Natural killer cell (primary cell): Measurements from ENCODE around the gene KIR3DL2. TPM values are rescaled to one million over a fixed set of nuclear protein-coding genes. Genes with fewer than 3 reads are reported as not detected.
"Not testable (repeated sequence)": the region's sequence is repeated elsewhere in the genome, so short reads cannot be mapped to it uniquely, and the experiment has no call there.

ENCODE experiments used
- ATAC-seq, 3 donors: fragments of 150-1000 bp in 2 of 3; fragments of 200-7000 bp in 1 of 3; cut with Tn5 transposase; 1 replicate in 1 of 3; 2 replicates in 2 of 3; pipeline ENCODE4 v1.10.0; 2021; ENCODE audit warnings: mild to moderate bottlenecking in 2 of 3, moderate library complexity in 2 of 3
- DNase-seq, 2 donors: peaks; one replicate each; pipeline versions ENCODE4 v3.0.0 to v3.0.0-alpha.2; 2013 to 2021; ENCODE audit warnings: mixed read lengths in 1 of 2
- H3K27ac ChIP-seq: one replicate; pipeline ENCODE4 v1.5.1; 2013; ENCODE audit warnings: mild to moderate bottlenecking, low read length
- H3K27me3 ChIP-seq: one replicate; pipeline ENCODE4 v1.6.1; 2013; ENCODE audit warnings: low read length; ENCODE audit not compliant: control insufficient read depth, insufficient read depth
- H3K36me3 ChIP-seq: one replicate; pipeline ENCODE4 v1.6.1; 2013; ENCODE audit warnings: low read length; ENCODE audit not compliant: control insufficient read depth, insufficient read depth
- H3K4me1 ChIP-seq: one replicate; pipeline ENCODE4 v1.6.1; 2013; ENCODE audit warnings: low read length; ENCODE audit not compliant: control insufficient read depth, insufficient read depth
- H3K4me3 ChIP-seq: one replicate; pipeline ENCODE4 v1.5.1; 2013; ENCODE audit warnings: low read length
- H3K9me3 ChIP-seq: one replicate; pipeline ENCODE4 v1.6.1; 2013; ENCODE audit warnings: low read length; ENCODE audit not compliant: control insufficient read depth, insufficient read depth
- H3K27ac Mint-ChIP-seq, 2 donors: one replicate each; pipeline ENCODE4 v1.8.0; 2022; ENCODE audit warnings: mild to moderate bottlenecking in 2 of 2, mixed read lengths in 2 of 2, moderate library complexity in 1 of 2
- H3K27me3 Mint-ChIP-seq, 2 donors: one replicate each; pipeline ENCODE4 v1.8.0; 2022; ENCODE audit warnings: low read depth in 2 of 2, mixed read lengths in 2 of 2
- H3K36me3 Mint-ChIP-seq: one replicate; pipeline ENCODE4 v1.8.0; 2022; ENCODE audit warnings: mixed read lengths
- H3K4me1 Mint-ChIP-seq, 2 donors: one replicate each; pipeline ENCODE4 v1.8.0; 2022; ENCODE audit warnings: mixed read lengths in 2 of 2
- H3K4me3 Mint-ChIP-seq: one replicate; pipeline ENCODE4 v1.8.0; 2022; ENCODE audit warnings: mild to moderate bottlenecking, moderate library complexity, mixed read lengths
- H3K9me3 Mint-ChIP-seq, 2 donors: one replicate each; pipeline ENCODE4 v1.8.0; 2022; ENCODE audit warnings: mixed read lengths in 2 of 2
- WGBS: methylation state at CpG from one replicate; pipeline ENCODE4 v1.1.7; 2013; ENCODE audit warnings: missing lambda C conversion rate; ENCODE audit not compliant: insufficient coverage; 5-methylcytosine and 5-hydroxymethylcytosine counted together
- intact Hi-C: fragments of 100-400 bp; cut with micrococcal nuclease; formaldehyde crosslinking; loops from one replicate; pipeline ENCODE4 v1.14.2; 2022
- total RNA-seq, 4 donors: library from RNA; stranded (reverse); fragments of 120-200 nt in 1 of 4; gene quantifications; one replicate each; pipeline versions ENCODE4 v1.2.3 to v1.2.4, GENCODE V29; 2013 to 2022
- TF ChIP-seq, protein P1 (sequence below): fragments of 200-600 bp; IDR thresholded peaks from one replicate; pipeline ENCODE4 v1.8.0; 2022; ENCODE audit warnings: antibody characterized with exemption

Gene KIR3DL2
- total RNA-seq = 10 to 100 TPM; 24.0 to 89.0 (median 65.1) TPM
- total RNA-seq (2013) = 6.8 TPM

DNA sequence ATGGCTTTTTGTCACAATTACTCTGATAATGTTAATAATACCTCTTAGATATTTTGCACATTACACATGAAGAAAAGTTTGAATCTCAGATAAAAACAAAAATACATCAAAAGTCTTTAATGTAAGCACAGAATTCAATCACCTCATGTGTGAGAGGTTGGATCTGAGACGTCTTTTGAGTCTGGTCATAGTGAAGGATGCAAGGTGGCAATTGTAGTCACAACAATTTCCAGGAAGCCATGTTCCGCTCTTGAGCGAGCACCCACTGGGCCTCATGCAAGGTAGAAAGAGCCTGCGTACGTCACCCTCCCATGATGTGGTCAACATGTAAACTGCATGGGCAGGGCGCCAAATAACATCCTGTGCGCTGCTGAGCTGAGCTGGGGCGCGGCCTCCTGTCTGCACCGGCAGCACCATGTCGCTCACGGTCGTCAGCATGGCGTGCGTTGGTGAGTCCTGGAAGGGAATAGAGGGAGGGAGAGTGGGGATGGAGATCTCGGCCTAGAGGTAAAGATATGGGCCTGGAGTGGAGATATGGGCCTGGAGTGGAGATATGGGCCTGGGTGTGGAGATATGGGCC lies at the start of gene KIR3DL2:
TSS of gene KIR3DL2 (plus strand) at position 383 of the 580 bp plus-strand sequence. CDS start at position 416, 33 bp downstream.
- Histone ChIP-seq H3K27ac (peak within 1 kb of the TSS; percentile 86), H3K4me3 (peak within 1 kb of the TSS; percentile 26), H3K4me1 (peaks cover 26% of the 10 kb centered on the region)
- Mint-ChIP-seq H3K27me3 (peaks cover 3 to 13% of the 10 kb centered on the region in 2 donors), H3K4me1 (peaks cover 32 to 48% of the 10 kb centered on the region in 2 donors), H3K4me3 (peak within 1 kb of the TSS; percentile 79), H3K36me3 (peaks cover 10% of the 10 kb centered on the region), H3K27ac (peak within 1 kb of the TSS; percentile 80 to 98)
- H3K36me3 ChIP-seq, intact Hi-C loops, H3K27me3 ChIP-seq, H3K9me3 ChIP-seq, H3K9me3 Mint-ChIP-seq: not testable (repeated sequence)
- peak; percentile 35 to 46 for DNase-seq
- 75% methylated on average over 16 of the region's 16 CpGs for WGBS
- ATAC-seq = peak; percentile 37 to 63 (median 59)

DNA sequence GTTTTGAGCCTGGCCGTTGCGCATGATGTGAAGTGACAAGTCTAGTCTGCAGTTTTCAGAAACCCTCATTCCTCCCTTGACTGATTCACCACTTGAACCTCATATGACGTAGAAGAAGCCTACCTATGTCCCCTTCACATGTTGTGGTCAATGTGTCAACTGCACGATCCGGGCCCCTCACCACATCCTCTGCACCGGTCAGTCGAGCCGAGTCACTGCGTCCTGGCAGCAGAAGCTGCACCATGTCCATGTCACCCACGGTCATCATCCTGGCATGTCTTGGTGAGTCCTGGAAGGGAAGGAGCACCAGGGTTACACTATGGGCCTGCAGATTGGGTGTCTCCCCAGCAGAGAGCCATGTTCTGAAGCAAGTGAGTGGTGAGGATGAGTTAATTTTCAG lies 46.8 kb upstream of the KIR3DL2 start, which contains the start of gene KIR2DL4:
TSS of gene KIR2DL4 (plus strand) at position 201 of the 400 bp plus-strand sequence. CDS start at position 243, 42 bp downstream.
- no peaks in the 10 kb centered on the region for H3K9me3 ChIP-seq
- ATAC-seq (peak; percentile 73 to 85 (median 85)), DNase-seq (peak; percentile 53 to 76)
- H3K4me1 ChIP-seq = peaks cover 45% of the 10 kb centered on the region
- intact Hi-C loops = loop anchor here (1.0 to 10.0 kb wide), 3 partner anchors 32 to 109 kb away; partner anchors contain the start of gene NCR1
- Mint-ChIP-seq H3K36me3 (no peaks in the 10 kb centered on the region), H3K9me3 (no peaks in the 10 kb centered on the region), H3K27ac (peak within 1 kb of the TSS; percentile 84 to 86), H3K4me3 (peak within 1 kb of the TSS; percentile 80), H3K4me1 (peaks cover 53 to 57% of the 10 kb centered on the region in 2 donors), H3K27me3 (peaks cover 0 to 4% of the 10 kb centered on the region in 2 donors)
- WGBS = 27% methylated on average over 10 of the region's 10 CpGs
- H3K27ac ChIP-seq = peak within 1 kb of the TSS; percentile 55
- TF ChIP-seq, protein P1, sequence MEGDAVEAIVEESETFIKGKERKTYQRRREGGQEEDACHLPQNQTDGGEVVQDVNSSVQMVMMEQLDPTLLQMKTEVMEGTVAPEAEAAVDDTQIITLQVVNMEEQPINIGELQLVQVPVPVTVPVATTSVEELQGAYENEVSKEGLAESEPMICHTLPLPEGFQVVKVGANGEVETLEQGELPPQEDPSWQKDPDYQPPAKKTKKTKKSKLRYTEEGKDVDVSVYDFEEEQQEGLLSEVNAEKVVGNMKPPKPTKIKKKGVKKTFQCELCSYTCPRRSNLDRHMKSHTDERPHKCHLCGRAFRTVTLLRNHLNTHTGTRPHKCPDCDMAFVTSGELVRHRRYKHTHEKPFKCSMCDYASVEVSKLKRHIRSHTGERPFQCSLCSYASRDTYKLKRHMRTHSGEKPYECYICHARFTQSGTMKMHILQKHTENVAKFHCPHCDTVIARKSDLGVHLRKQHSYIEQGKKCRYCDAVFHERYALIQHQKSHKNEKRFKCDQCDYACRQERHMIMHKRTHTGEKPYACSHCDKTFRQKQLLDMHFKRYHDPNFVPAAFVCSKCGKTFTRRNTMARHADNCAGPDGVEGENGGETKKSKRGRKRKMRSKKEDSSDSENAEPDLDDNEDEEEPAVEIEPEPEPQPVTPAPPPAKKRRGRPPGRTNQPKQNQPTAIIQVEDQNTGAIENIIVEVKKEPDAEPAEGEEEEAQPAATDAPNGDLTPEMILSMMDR = no peak
- H3K4me3 ChIP-seq = peak within 1 kb of the TSS; percentile 16
- H3K27me3 ChIP-seq = no peaks in the 10 kb centered on the region
- H3K36me3 ChIP-seq = no peaks in the 10 kb centered on the region

DNA sequence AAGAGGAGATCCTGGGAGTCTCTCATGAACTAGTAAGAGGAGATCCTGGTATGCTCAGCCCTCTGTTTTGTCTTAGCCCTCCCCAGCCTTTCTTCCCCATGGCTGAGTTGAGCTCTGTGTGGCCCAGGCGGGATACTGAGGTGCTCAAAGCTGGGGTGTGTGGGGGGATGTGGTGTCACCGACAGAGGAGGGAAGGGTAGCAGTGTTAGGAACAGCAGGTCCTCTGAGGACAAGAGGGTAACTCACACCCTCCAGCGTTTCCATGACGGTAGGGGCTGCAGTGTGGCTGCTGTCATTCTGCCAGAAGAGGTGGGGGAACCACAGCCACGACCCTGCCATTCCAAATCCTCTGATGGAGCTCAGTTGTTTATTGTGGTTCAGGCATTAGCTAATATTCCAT lies 46.1 kb upstream of the KIR3DL2 start:
- peak overlapping the region; percentile 80 for H3K4me3 Mint-ChIP-seq
- peaks cover 0 to 4% of the 10 kb centered on the region in 2 donors for H3K27me3 Mint-ChIP-seq
- Histone ChIP-seq H3K4me3 (peak overlapping the region; percentile 16), H3K4me1 (peaks cover 45% of the 10 kb centered on the region), H3K27ac (peak overlapping the region; percentile 55), H3K36me3 (no peaks in the 10 kb centered on the region), H3K9me3 (no peaks in the 10 kb centered on the region), H3K27me3 (no peaks in the 10 kb centered on the region)
- intact Hi-C loops = loop anchor here (5.0 to 10.0 kb wide), 2 partner anchors 103 to 109 kb away; partner anchors contain the start of gene NCR1
- DNase-seq (peak in 1 of 2 donors; percentile 53), ATAC-seq (peak; percentile 22 to 52 (median 49))
- H3K27ac Mint-ChIP-seq = peak overlapping the region; percentile 84 to 86
- no peaks in the 10 kb centered on the region for H3K36me3 Mint-ChIP-seq
- 28% methylated on average over 5 of the region's 5 CpGs for WGBS
- TF ChIP-seq, protein P1 = no peak
- peaks cover 53 to 57% of the 10 kb centered on the region in 2 donors for H3K4me1 Mint-ChIP-seq
- H3K9me3 Mint-ChIP-seq = no peaks in the 10 kb centered on the region

DNA sequence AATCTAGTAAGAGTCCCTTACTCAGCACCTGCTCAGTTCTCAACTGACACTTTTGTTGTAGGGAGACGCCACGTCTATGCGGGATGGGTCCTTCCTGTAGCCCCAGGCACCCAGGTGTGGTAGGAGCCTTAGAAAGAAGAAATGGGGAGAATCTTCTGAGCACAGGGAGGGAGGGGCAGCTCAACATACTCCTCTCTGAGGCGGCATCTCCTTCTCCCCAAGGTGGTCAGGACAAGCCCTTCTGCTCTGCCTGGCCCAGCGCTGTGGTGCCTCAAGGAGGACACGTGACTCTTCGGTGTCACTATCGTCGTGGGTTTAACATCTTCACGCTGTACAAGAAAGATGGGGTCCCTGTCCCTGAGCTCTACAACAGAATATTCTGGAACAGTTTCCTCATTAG lies 45.7 kb upstream of the KIR3DL2 start:
- intact Hi-C loops = loop anchor here (5.0 to 10.0 kb wide), 2 partner anchors 103 to 110 kb away; partner anchors contain the start of gene NCR1
- Histone ChIP-seq H3K36me3 (no peaks in the 10 kb centered on the region), H3K27me3 (no peaks in the 10 kb centered on the region), H3K4me1 (peaks cover 45% of the 10 kb centered on the region), H3K27ac (peak overlapping the region; percentile 55), H3K4me3 (no peak overlapping the region), H3K9me3 (no peaks in the 10 kb centered on the region)
- peak overlapping the region; percentile 84 to 86 for H3K27ac Mint-ChIP-seq
- ATAC-seq (peak; percentile 2 to 29 (median 8)), DNase-seq (no peak)
- peaks cover 53 to 57% of the 10 kb centered on the region in 2 donors for H3K4me1 Mint-ChIP-seq
- H3K9me3 Mint-ChIP-seq = no peaks in the 10 kb centered on the region
- no peaks in the 10 kb centered on the region for H3K36me3 Mint-ChIP-seq
- H3K27me3 Mint-ChIP-seq = peaks cover 0 to under 1% of the 10 kb centered on the region in 2 donors
- WGBS = 67% methylated on average over 10 of the region's 10 CpGs
- TF ChIP-seq, protein P1 = no peak
- peak overlapping the region; percentile 80 for H3K4me3 Mint-ChIP-seq
